Aortic smooth muscle cell (primary cell): Measurements from ENCODE around the gene SCO2. TPM values are rescaled to one million over a fixed set of nuclear protein-coding genes. Genes with fewer than 3 reads are reported as not detected.

Experiments used
- total RNA-seq: library from RNA; depleted of rRNA; stranded (reverse); fragments of >200 nt; gene quantifications from 2 replicates; pipeline ENCODE4 v1.2.3, GENCODE V29; 2014

Gene SCO2
- total RNA-seq, result 0.62 and 2.0 TPM in 2 replicates

GRCh38 chr22:50525104-50525857 is at the start of gene SCO2:
Gene SCO2, minus strand, starts transcription at chr22:50525598. Its CDS starts 1,187 bp downstream, at chr22:50524411.

DNA sequence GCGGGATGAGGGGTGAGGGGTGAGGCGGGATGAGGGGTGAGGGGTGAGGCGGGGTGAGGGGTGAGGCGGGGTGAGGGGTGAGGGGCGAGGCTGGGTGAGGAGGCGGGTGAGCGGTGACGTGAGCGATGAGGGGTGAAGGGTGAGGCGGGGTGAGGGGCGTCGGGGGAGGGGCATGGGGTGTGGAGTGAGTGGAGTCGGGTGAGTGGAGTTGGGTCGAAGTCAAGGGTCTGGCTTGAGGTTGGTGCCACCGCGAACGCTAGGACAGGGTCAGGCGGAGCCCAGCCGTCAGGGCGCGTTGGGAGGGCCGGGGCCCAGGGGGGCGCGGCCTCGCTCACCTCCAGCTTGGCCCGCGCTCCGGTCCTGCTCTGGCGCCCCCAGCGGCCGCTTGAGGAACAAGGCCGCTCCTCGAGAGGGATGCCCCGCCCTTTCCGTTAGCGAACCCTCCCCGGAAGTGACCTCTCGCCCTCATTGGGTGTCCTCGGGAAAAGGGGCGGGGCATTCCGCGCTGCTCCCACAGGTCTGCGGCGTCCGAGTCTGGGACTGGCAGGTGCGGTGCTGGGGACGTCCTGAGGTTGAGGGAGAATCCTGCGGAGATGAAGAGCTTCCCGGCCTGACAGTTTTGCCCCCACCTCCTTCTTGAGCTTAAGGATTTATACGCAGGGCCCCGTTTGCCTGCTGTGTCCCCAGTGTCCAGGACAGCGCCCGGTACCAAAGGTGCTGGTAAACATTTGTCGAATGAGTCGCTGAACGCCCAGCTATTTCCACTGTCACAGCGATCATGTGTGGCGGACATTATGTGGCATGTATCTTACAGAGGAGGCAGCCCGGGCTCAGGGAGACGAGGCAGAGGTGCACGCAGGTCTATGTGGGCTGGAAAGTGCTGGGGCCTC is 37.4 kb upstream of the SCO2 start, which contains the start of gene SYCE3:
Gene SYCE3, minus strand, starts transcription at position 397 of the 890 bp plus-strand sequence. CDS start 6,514 bp downstream, outside the sequence.

DNA sequence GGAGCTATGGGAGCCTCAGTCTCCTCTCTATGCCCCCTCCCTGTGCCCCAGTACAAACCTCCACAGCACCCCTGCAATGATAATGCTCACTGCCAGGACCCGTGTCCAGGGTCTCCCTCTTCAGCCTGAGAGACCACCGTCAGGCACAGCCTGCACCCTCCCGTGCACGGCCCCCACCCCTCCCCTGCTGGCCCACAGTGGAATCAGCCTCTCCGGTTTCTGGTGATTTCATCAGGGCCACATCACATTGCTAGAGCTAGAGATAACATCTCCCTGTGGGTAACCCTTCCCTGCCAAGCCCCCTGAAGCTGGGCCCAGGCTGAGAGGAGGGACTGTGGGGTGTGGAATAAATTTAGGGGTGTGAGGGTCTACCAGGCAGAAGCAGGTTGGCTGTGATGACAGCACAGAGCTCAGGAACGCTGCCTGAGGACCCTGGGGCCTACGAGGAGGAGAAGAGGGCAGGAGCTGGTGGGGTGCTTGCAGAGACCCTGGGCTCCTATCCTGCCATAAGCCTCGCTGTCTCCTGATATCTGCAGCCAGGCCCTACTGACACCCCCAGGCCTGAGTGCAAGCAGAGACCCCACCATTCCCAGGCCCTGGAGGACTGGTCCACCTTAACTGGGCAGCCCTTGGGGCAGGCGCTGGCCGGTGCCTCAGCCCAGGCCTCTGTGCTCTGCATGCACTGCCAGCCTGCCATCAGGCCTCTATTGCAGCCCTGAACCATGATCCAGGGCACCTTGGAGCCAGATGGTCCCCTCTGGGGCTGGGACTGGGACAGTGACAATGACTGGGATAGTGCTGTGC is 20.3 kb upstream of the SCO2 start, which contains the start of gene KLHDC7B:
Gene KLHDC7B, plus strand, starts transcription at position 378 of the 804 bp plus-strand sequence. Its CDS starts 345 bp downstream, at position 723.

GRCh38 chr22:50529897-50530579 is 4.6 kb upstream of the SCO2 start, which contains the start of gene TYMP:
Gene TYMP, minus strand, starts transcription at chr22:50530012. Its CDS starts 303 bp downstream, at chr22:50529709.

DNA sequence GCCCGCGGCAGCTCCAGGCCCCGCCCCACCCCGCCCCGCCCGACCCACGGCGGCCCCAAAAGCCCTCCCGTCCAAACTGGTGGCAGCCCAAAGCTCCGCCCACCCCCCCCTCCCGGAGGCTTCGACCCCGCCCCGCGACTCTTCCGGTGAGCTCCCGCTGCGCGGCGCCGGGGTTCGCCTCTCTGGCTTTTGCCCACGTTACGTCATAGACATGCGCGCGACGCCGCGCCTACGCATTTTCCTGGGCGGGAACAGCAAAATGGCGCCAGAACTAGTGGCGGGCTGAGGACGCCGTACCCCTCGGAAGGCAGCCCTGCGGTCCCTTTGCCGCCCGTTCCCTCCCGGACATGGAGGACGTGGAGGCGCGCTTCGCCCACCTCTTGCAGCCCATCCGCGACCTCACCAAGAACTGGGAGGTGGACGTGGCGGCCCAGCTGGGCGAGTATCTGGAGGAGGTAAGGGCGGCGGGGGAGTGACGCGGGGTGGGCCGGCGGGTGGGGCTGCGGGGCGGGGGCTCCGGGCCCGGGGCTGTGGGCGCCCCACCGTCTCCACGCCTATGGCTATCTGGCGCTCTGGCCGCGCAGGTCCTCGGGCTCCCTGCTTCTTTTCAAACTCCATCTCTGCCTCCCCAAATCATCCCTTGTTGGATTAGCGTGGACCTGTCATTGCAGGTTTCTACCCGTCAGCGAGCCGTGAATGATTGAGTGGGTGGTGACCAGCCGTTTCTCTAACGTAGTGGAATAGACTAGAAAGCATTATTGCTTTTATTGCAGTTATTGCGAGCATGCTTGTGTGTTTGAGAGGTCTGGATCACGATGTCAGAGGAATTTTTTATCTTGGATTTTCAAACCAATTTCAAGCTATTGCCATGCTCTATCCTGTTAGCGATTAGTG is 17.2 kb downstream of the SCO2 start, which contains the start of gene NCAPH2:
Gene NCAPH2, plus strand, starts transcription at position 234 of the 894 bp plus-strand sequence. Its CDS starts 114 bp downstream, at position 348.

GRCh38 chr22:50507421-50507990 is 17.9 kb downstream of the SCO2 start, which contains the start of gene LMF2:
Gene LMF2, minus strand, starts transcription at chr22:50507702. Its CDS starts 27 bp downstream, at chr22:50507675.

GRCh38 chr22:50486561-50487289 is 38.7 kb downstream of the SCO2 start, which contains the start of gene MIOX:
Gene MIOX, plus strand, starts transcription at chr22:50486859. Its CDS starts 39 bp downstream, at chr22:50486898.

DNA sequence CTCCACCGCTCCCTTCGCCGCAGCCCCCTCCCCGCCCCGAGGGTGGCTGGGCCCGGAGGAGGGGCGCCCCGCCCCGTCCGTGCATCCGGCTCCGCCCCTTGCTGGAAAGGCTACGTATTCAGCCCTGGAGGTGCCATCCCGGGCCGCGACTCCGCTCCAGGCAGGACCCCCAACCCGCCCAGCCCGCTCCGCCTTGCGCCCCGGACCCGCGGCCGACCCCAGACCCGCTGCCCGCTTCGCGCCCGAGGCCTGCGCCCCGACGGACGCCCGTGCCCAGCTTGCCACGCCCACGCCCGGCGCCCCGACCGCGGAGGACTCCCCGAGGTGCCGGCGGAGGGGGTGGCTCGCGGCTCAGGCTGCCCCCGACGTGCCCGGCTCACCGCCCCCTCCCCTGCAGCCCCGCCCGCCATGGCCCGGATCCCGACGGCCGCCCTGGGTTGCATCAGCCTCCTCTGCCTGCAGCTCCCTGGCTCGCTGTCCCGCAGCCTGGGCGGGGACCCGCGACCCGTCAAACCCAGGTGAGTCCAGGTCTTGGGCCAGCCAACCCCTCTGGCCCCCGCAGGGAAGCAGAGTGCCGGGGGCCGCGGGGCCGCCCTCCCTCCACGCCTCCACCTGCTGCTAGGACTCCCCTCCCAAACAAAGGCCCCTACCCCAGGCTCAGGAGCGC is 43.8 kb downstream of the SCO2 start, which contains the start of gene ADM2:
Gene ADM2, plus strand, starts transcription at position 104 of the 667 bp plus-strand sequence. Its CDS starts 305 bp downstream, at position 409.

GRCh38 chr22:50474710-50475651 is 50.4 kb downstream of the SCO2 start, which contains the start of gene SBF1:
Gene SBF1, minus strand, starts transcription at chr22:50475035. Its CDS starts 195 bp downstream, at chr22:50474840.

Other genes with a start within 250 kb of the SCO2 start
- gene PLXNB2, start 218.0 kb downstream of the SCO2 start, total RNA-seq, result 145 and 159 TPM in 2 replicates
- 1.6 and 1.9 TPM in 2 replicates for gene DENND6B, start 198.6 kb downstream of the SCO2 start, total RNA-seq
- 62.2 and 65.0 TPM in 2 replicates for gene PPP6R2, start 182.3 kb downstream of the SCO2 start, total RNA-seq
- gene SBF1, start 50.6 kb downstream of the SCO2 start, total RNA-seq, result 49.7 and 60.6 TPM in 2 replicates
- gene ADM2, start 44.1 kb downstream of the SCO2 start, total RNA-seq, result under 0.01 and 0.37 TPM in 2 replicates
- not detected in 2 replicates for gene MIOX, start 38.7 kb downstream of the SCO2 start, total RNA-seq
- gene LMF2, start 17.9 kb downstream of the SCO2 start, total RNA-seq, result 24.8 and 29.5 TPM in 2 replicates
- gene NCAPH2, start 17.4 kb downstream of the SCO2 start, total RNA-seq, result 24.9 and 38.2 TPM in 2 replicates
- gene TYMP, start 4.4 kb upstream of the SCO2 start, total RNA-seq, result 7.3 and 14.3 TPM in 2 replicates
- under 0.01 TPM in 1 of 2 replicates, not detected in the other for gene KLHDC7B, start 20.3 kb upstream of the SCO2 start, total RNA-seq
- 0.79 TPM in 1 of 2 replicates, not detected in the other for gene SYCE3, start 37.3 kb upstream of the SCO2 start, total RNA-seq
- 1.5 and 2.9 TPM in 2 replicates for gene CPT1B, start 52.8 kb upstream of the SCO2 start, total RNA-seq
- gene CHKB, start 57.3 kb upstream of the SCO2 start, total RNA-seq, result 20.9 and 21.8 TPM in 2 replicates
- gene MAPK8IP2, start 75.2 kb upstream of the SCO2 start, total RNA-seq, result 0.12 and 0.13 TPM in 2 replicates
- 12.4 and 17.2 TPM in 2 replicates for gene ARSA, start 102.6 kb upstream of the SCO2 start, total RNA-seq
- 0.62 and 0.79 TPM in 2 replicates for gene SHANK3, start 147.2 kb upstream of the SCO2 start, total RNA-seq
- gene ACR, start 212.6 kb upstream of the SCO2 start, total RNA-seq, result not detected in 2 replicates